Astrocyte (in vitro differentiated cells and primary cell): ENCODE data around the gene DENR. TPM values are rescaled to one million over a fixed set of nuclear protein-coding genes. Genes with fewer than 3 reads are reported as not detected.

Experiments
- DNase-seq: peaks from one replicate; pipeline ENCODE4 v3.0.0-alpha.2; 2010; ENCODE audit warnings: low read depth
- FAIRE-seq: peaks from 2 replicates; lab custom pipeline; 2011; peaks lifted over from hg19 to GRCh38; lab: Jason Lieb, UNC
- H2AFZ ChIP-seq: 2 replicates; pipeline ENCODE4 v1.6.0; 2012; ENCODE audit warnings: low read depth, low read length, inconsistent platforms
- H3K27ac ChIP-seq: 2 replicates; pipeline ENCODE4 v1.5.1; 2011; ENCODE audit warnings: low read depth, low read length, inconsistent platforms
- H3K27me3 ChIP-seq: 2 replicates; pipeline ENCODE4 v1.6.0; 2011; ENCODE audit warnings: low read length, inconsistent platforms; ENCODE audit not compliant: insufficient read depth
- H3K36me3 ChIP-seq: 2 replicates; pipeline ENCODE4 v1.5.1; 2011; ENCODE audit warnings: low read length, inconsistent platforms; ENCODE audit not compliant: insufficient read depth
- H3K4me1 ChIP-seq: 2 replicates; pipeline ENCODE4 v1.5.1; 2011; ENCODE audit warnings: low read length, inconsistent platforms; ENCODE audit not compliant: insufficient read depth
- H3K4me2 ChIP-seq: 2 replicates; pipeline ENCODE4 v1.6.0; 2012; ENCODE audit warnings: low read length, inconsistent platforms
- H3K4me3 ChIP-seq: 2 replicates; pipeline ENCODE4 v1.5.1; 2011; ENCODE audit warnings: low read depth, mild to moderate bottlenecking, low read length, inconsistent platforms; ENCODE audit not compliant: insufficient read depth
- H3K79me2 ChIP-seq: 2 replicates; pipeline ENCODE4 v1.6.0; 2012; ENCODE audit warnings: mild to moderate bottlenecking, low read length, inconsistent platforms; ENCODE audit not compliant: insufficient read depth
- H3K9ac ChIP-seq: 2 replicates; pipeline ENCODE4 v1.6.0; 2012; ENCODE audit warnings: mild to moderate bottlenecking, low read length, inconsistent platforms
- H3K9me3 ChIP-seq: 2 replicates; pipeline ENCODE4 v1.5.1; 2012; ENCODE audit warnings: low read depth, mild to moderate bottlenecking, low read length, inconsistent platforms; ENCODE audit not compliant: insufficient read depth
- H4K20me1 ChIP-seq: 2 replicates; pipeline ENCODE4 v1.6.0; 2012; ENCODE audit warnings: low read length, inconsistent platforms; ENCODE audit not compliant: insufficient read depth
- H3K27ac Mint-ChIP-seq: one replicate; pipeline ENCODE4 v1.8.0; 2021; ENCODE audit warnings: mild to moderate bottlenecking, mixed read lengths; ENCODE audit not compliant: unreplicated experiment
- H3K27me3 Mint-ChIP-seq: one replicate; pipeline ENCODE4 v1.8.0; 2021; ENCODE audit warnings: low read depth, mixed read lengths; ENCODE audit not compliant: unreplicated experiment
- H3K36me3 Mint-ChIP-seq: one replicate; pipeline ENCODE4 v1.8.0; 2021; ENCODE audit warnings: low read depth, mixed read lengths; ENCODE audit not compliant: unreplicated experiment
- H3K4me1 Mint-ChIP-seq: one replicate; pipeline ENCODE4 v1.8.0; 2021; ENCODE audit warnings: low read depth, mixed read lengths; ENCODE audit not compliant: unreplicated experiment
- H3K4me3 Mint-ChIP-seq: one replicate; pipeline ENCODE4 v1.8.0; 2021; ENCODE audit warnings: mild to moderate bottlenecking, moderate library complexity, mixed read lengths; ENCODE audit not compliant: unreplicated experiment
- H3K9me3 Mint-ChIP-seq: one replicate; pipeline ENCODE4 v1.8.0; 2021; ENCODE audit warnings: mild to moderate bottlenecking, mixed read lengths; ENCODE audit not compliant: unreplicated experiment
- EZH2 ChIP-seq: IDR thresholded peaks from 2 replicates; pipeline ENCODE4 v1.6.1; 2012; ENCODE audit warnings: mild to moderate bottlenecking, low read length, inconsistent platforms; ENCODE audit not compliant: insufficient read depth
- total RNA-seq: library from RNA; stranded (reverse); gene quantifications from 2 replicates; pipeline ENCODE4 v1.2.1, GENCODE V29; 2021
- TF ChIP-seq, protein P1 (sequence below): IDR thresholded peaks from 2 replicates; pipeline ENCODE4 v1.5.1; 2011; ENCODE audit warnings: low read depth, mild to moderate bottlenecking, inconsistent platforms, low read length, moderate library complexity; ENCODE audit not compliant: insufficient read depth

Gene DENR
- total RNA-seq, 1 donor from 2014 or later = 62.9 TPM

- Mint-ChIP-seq H3K27me3 (no peaks in the 10 kb centered on the region), H3K4me1 (peaks cover 8% of the 10 kb centered on the region), H3K27ac (no peak overlapping the region), H3K9me3 (no peaks in the 10 kb centered on the region), H3K4me3 (no peak overlapping the region), H3K36me3 (peaks cover 3% of the 10 kb centered on the region)
- no peak overlapping the region for H3K4me3 ChIP-seq
- no peak overlapping the region for H3K4me2 ChIP-seq
- TF ChIP-seq EZH2 = no peak
- no peaks in the 10 kb centered on the region for H3K9me3 ChIP-seq
- DNase-seq (no peak), FAIRE-seq (no peak)
- H3K27ac ChIP-seq = no peak overlapping the region
- no peaks in the 10 kb centered on the region for H3K27me3 ChIP-seq
- H4K20me1 ChIP-seq = no peaks in the 10 kb centered on the region
- no peaks in the 10 kb centered on the region for H3K79me2 ChIP-seq
- H3K36me3 ChIP-seq = no peaks in the 10 kb centered on the region
- H3K4me1 ChIP-seq = no peaks in the 10 kb centered on the region
- H2AFZ ChIP-seq = no peak overlapping the region
- H3K9ac ChIP-seq = no peak overlapping the region
Measured at GRCh38 chr12:122785503-122785902, 32.9 kb downstream of the DENR start.

- no peaks in the 10 kb centered on the region for H3K27me3 ChIP-seq
- H2AFZ ChIP-seq = no peak overlapping the region
- no peak overlapping the region for H3K4me2 ChIP-seq
- H3K4me3 ChIP-seq = no peak overlapping the region
- no peaks in the 10 kb centered on the region for H3K9me3 ChIP-seq
- H3K27ac Mint-ChIP-seq = no peak overlapping the region
- no peak overlapping the region for H3K27ac ChIP-seq
- no peaks in the 10 kb centered on the region for H4K20me1 ChIP-seq
- TF ChIP-seq EZH2 = no peak
- TF ChIP-seq, protein P1, sequence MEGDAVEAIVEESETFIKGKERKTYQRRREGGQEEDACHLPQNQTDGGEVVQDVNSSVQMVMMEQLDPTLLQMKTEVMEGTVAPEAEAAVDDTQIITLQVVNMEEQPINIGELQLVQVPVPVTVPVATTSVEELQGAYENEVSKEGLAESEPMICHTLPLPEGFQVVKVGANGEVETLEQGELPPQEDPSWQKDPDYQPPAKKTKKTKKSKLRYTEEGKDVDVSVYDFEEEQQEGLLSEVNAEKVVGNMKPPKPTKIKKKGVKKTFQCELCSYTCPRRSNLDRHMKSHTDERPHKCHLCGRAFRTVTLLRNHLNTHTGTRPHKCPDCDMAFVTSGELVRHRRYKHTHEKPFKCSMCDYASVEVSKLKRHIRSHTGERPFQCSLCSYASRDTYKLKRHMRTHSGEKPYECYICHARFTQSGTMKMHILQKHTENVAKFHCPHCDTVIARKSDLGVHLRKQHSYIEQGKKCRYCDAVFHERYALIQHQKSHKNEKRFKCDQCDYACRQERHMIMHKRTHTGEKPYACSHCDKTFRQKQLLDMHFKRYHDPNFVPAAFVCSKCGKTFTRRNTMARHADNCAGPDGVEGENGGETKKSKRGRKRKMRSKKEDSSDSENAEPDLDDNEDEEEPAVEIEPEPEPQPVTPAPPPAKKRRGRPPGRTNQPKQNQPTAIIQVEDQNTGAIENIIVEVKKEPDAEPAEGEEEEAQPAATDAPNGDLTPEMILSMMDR = no peak
- DNase-seq (peak; percentile 79), FAIRE-seq (peak; percentile 45)
- H3K9me3 Mint-ChIP-seq = no peaks in the 10 kb centered on the region
- H3K36me3 Mint-ChIP-seq = peaks cover 3% of the 10 kb centered on the region
- no peaks in the 10 kb centered on the region for H3K36me3 ChIP-seq
- no peaks in the 10 kb centered on the region for H3K4me1 ChIP-seq
- H3K27me3 Mint-ChIP-seq = no peaks in the 10 kb centered on the region
- H3K4me1 Mint-ChIP-seq = peaks cover 12% of the 10 kb centered on the region
- H3K79me2 ChIP-seq = no peaks in the 10 kb centered on the region
- H3K4me3 Mint-ChIP-seq = no peak overlapping the region
- H3K9ac ChIP-seq = no peak overlapping the region
Measured at GRCh38 chr12:122788387-122788786, 35.8 kb downstream of the DENR start.

GRCh38 chr12:122789637-122790036 is 37.0 kb downstream of the DENR start:
- H3K27ac Mint-ChIP-seq = peak overlapping the region; percentile 66

More at GRCh38 chr12:122789637-122790036, 37.0 kb downstream of the DENR start:
- Mint-ChIP-seq H3K36me3 (peaks cover 3% of the 10 kb centered on the region), H3K27me3 (no peaks in the 10 kb centered on the region), H3K9me3 (no peaks in the 10 kb centered on the region), H3K4me1 (peaks cover 12% of the 10 kb centered on the region), H3K4me3 (no peak overlapping the region)
- Histone ChIP-seq H3K36me3 (no peaks in the 10 kb centered on the region), H3K27ac (no peak overlapping the region), H3K79me2 (no peaks in the 10 kb centered on the region), H3K4me2 (no peak overlapping the region), H3K9ac (no peak overlapping the region), H2AFZ (no peak overlapping the region), H4K20me1 (no peaks in the 10 kb centered on the region), H3K4me3 (no peak overlapping the region), H3K27me3 (no peaks in the 10 kb centered on the region), H3K9me3 (no peaks in the 10 kb centered on the region), H3K4me1 (no peaks in the 10 kb centered on the region)
- DNase-seq (no peak), FAIRE-seq (no peak)
- TF ChIP-seq, protein P1 = no peak
- TF ChIP-seq EZH2 = no peak
